SH-SY5Y (cell line): ENCODE results near the gene SURF2.

Source experiments
- GATA2 ChIP-seq: IDR thresholded peaks from 2 replicates; pipeline ENCODE4 v1.6.1; 2011; ENCODE audit warnings: mild to moderate bottlenecking, low read depth, low read length
- GATA3 ChIP-seq: IDR thresholded peaks from 2 replicates; pipeline ENCODE4 v1.6.1; 2011; ENCODE audit warnings: low read depth, mild to moderate bottlenecking, low read length, moderate library complexity

- no peak for TF ChIP-seq GATA3
- TF ChIP-seq GATA2: no peak
Observed at GRCh38 chr9:133369933-133370332, 13.6 kb downstream of the SURF2 start.
